ENCODE data around the gene PTPRT. TPM values are rescaled to one million over a fixed set of nuclear protein-coding genes. Genes with fewer than 3 reads are reported as not detected.

PTPRT gene
- total and polyA plus RNA-seq, 10 of the 15 experiments (the other 5 are each of a cell fraction or from before 2014, with no cell fraction given), result not detected

GRCh38 chr20:42443200-42443599 lies 746.5 kb downstream of the PTPRT start:
- TF ChIP-seq KAT2A (conservative IDR thresholded peaks at IDR 0.05; ENCODE audit: control insufficient read depth, low read depth, low read length) (no peak), KLF5 (IDR thresholded peaks at IDR 0.05; ENCODE audit: partially characterized antibody) (no peak), MEF2A (IDR thresholded peaks at IDR 0.05; ENCODE audit: insufficient read depth, low read depth, low read length) (no peak), PRDM15 (CRISPR knock-in tag; IDR thresholded peaks at IDR 0.05) (no peak), RBBP5 (conservative IDR thresholded peaks at IDR 0.05) (no peak), MEF2B (IDR thresholded peaks at IDR 0.05; ENCODE audit: partially characterized antibody, poor library complexity, severe bottlenecking) (no peak), IRF3 (IDR thresholded peaks at IDR 0.05) (no peak), SUPT20H (IDR thresholded peaks at IDR 0.05; ENCODE audit: borderline replicate concordance, control insufficient read depth, low read depth, low read length) (no peak), MYC (IDR thresholded peaks at IDR 0.05; ENCODE audit: insufficient read depth, insufficient read length, insufficient replicate concordance, low read length, severe bottlenecking) (no peak), ZNF622 (IDR thresholded peaks at IDR 0.05) (no peak), SKIL (IDR thresholded peaks at IDR 0.05; ENCODE audit: low read depth, poor library complexity, severe bottlenecking) (no peak), STAT1 (conservative IDR thresholded peaks at IDR 0.05) (no peak), NR2C2 (IDR thresholded peaks at IDR 0.05; ENCODE audit: borderline replicate concordance, control insufficient read depth, insufficient read length, low read depth) (no peak), EED (IDR thresholded peaks at IDR 0.05; ENCODE audit: low read depth) (no peak)
- H3K4me3 ChIP-seq, result no peak overlapping the region
- no peaks in the 10 kb centered on the region for H3K9me3 ChIP-seq (replicated peaks; ENCODE audit: control insufficient read depth, insufficient read depth, low read length)

More at GRCh38 chr20:42443200-42443599, 746.5 kb downstream of the PTPRT start:
- RAD21 ChIA-PET (ENCODE audit: unreplicated experiment), result no interaction called here
- Histone ChIP-seq H2AFZ (ENCODE audit: control insufficient read depth, low read depth, low read length) (no peak overlapping the region), H3K4me2 (ENCODE audit: control insufficient read depth, insufficient read depth) (no peak overlapping the region), H3K27me3 (replicated peaks in 1 of 2; ENCODE audit: control insufficient read depth in 2 of 2, insufficient read depth in 2 of 2, low read length in 1 of 2) (no peaks in the 10 kb centered on the region), H3K36me3 (ENCODE audit: control insufficient read depth in 2 of 2, insufficient read depth in 2 of 2, low read length in 1 of 2) (no peaks in the 10 kb centered on the region), H3K4me1 (ENCODE audit: control insufficient read depth, insufficient read depth, low read length) (no peaks in the 10 kb centered on the region), H3K9ac (ENCODE audit: control insufficient read depth, insufficient read depth, low read length) (no peak overlapping the region), H3K27ac (ENCODE audit: control insufficient read depth, insufficient read depth) (no peak overlapping the region), H4K20me1 (ENCODE audit: control insufficient read depth, insufficient read depth) (no peaks in the 10 kb centered on the region), H3K79me2 (ENCODE audit: control insufficient read depth, insufficient read depth, low read length) (no peaks in the 10 kb centered on the region)
- CTCF ChIA-PET, result no interaction called here
- DNase-seq (ENCODE audit: low read depth, low spot score), result no peak
- WGBS (ENCODE audit: insufficient coverage, insufficient replicate concordance, low lambda C conversion rate, missing lambda C conversion rate), result 0% methylated on average over 4 of the region's 4 CpGs
- POLR2A ChIA-PET, result no interaction called here
- intact Hi-C loops (cut with micrococcal nuclease; ENCODE audit: unreplicated experiment) (no loop called here), in situ Hi-C loops (cut with MboI) (no loop called here)
- BruUV-seq (replicated peaks), result no TSS peak
- SMC1A ChIA-PET (ENCODE audit: uncharacterized antibody, unreplicated experiment), result no interaction called here
- FAIRE-seq, result no peak
- ATAC-seq, result no peak
